Suprapubic skin (tissue), 3 donors: ENCODE data around the gene PAQR8.

Source experiments
- CTCF ChIP-seq, 2 donors: fragments of 200-600 bp in 1 of 2; fragments of 450-650 bp in 1 of 2; sonication (generic) in 1 of 2; IDR thresholded peaks; one replicate each; pipeline ENCODE4 v1.5.1; 2016 to 2019; ENCODE audit warnings: antibody characterized with exemption in 2 of 2, mild to moderate bottlenecking in 1 of 2, moderate library complexity in 1 of 2
- EP300 ChIP-seq: sonication (generic); formaldehyde crosslinking; IDR thresholded peaks from one replicate; pipeline ENCODE4 v1.6.1; 2017; ENCODE audit warnings: antibody characterized with exemption

GRCh38 chr6:52384145-52384766, 22.3 kb downstream of the PAQR8 start:
- TF ChIP-seq EP300 (no peak), CTCF (IDR thresholded peaks at IDR 0.05) (no peak)
